Liver (tissue), 9 donors: ENCODE data around the gene PPP1R1B. TPM values are rescaled to one million over a fixed set of nuclear protein-coding genes. Genes with fewer than 3 reads are reported as not detected.

Experiments
- DNase-seq: peaks from one replicate; pipeline ENCODE4 v3.0.0-alpha.2; 2017; ENCODE audit warnings: low spot score
- H3K27ac ChIP-seq, 2 donors: one replicate each; pipeline ENCODE4 v1.7.0; 2013; ENCODE audit warnings: inconsistent platforms in 2 of 2, low read length in 2 of 2, control low read depth in 1 of 2, low read depth in 1 of 2, mild to moderate bottlenecking in 1 of 2
- H3K27me3 ChIP-seq, 4 donors: one replicate each; pipeline versions ENCODE4 v1.6.1 to v1.7.0; 2013; ENCODE audit warnings: low read length in 3 of 4, inconsistent platforms in 1 of 4, mild to moderate bottlenecking in 1 of 4, moderate library complexity in 1 of 4; ENCODE audit not compliant: control insufficient read depth in 4 of 4, insufficient read depth in 4 of 4
- H3K36me3 ChIP-seq, 4 donors: one replicate each; pipeline versions ENCODE4 v1.6.1 to v1.7.0; 2013; ENCODE audit warnings: low read length in 3 of 4, mild to moderate bottlenecking in 3 of 4, low read depth in 1 of 4, moderate library complexity in 1 of 4; ENCODE audit not compliant: control insufficient read depth in 4 of 4, insufficient read depth in 3 of 4
- H3K4me1 ChIP-seq, 4 donors: one replicate each; pipeline versions ENCODE4 v1.6.1 to v1.7.0; 2013; ENCODE audit warnings: low read length in 3 of 4, mild to moderate bottlenecking in 3 of 4, moderate library complexity in 1 of 4; ENCODE audit not compliant: control insufficient read depth in 4 of 4, insufficient read depth in 4 of 4
- H3K4me3 ChIP-seq, 3 donors: one replicate each; pipeline versions ENCODE4 v1.6.1 to v1.7.0; 2013; ENCODE audit warnings: low read length in 3 of 3, control low read depth in 1 of 3, low read depth in 1 of 3, mild to moderate bottlenecking in 1 of 3
- H3K9ac ChIP-seq, 2 donors: one replicate each; pipeline ENCODE4 v1.7.0; 2013; ENCODE audit warnings: low read length in 2 of 2, mild to moderate bottlenecking in 2 of 2, moderate library complexity in 2 of 2, control low read depth in 1 of 2, low read depth in 1 of 2
- H3K9me3 ChIP-seq, 4 donors: one replicate each; pipeline versions ENCODE4 v1.6.1 to v1.7.0; 2013; ENCODE audit warnings: low read length in 3 of 4; ENCODE audit not compliant: control insufficient read depth in 4 of 4
- CTCF ChIP-seq: fragments of 150-350 bp; IDR thresholded peaks from 2 replicates; pipeline ENCODE4 v1.5.1; 2017; ENCODE audit warnings: improper control_type of control experiment, low read depth, low read length; ENCODE audit not compliant: missing input control
- FOXA1 ChIP-seq: IDR thresholded peaks from 2 replicates; pipeline ENCODE4 v1.6.1; 2016; ENCODE audit warnings: antibody characterized with exemption
- FOXA2 ChIP-seq: IDR thresholded peaks from 2 replicates; pipeline ENCODE4 v1.6.1; 2016; ENCODE audit warnings: antibody characterized with exemption
- GABPA ChIP-seq, 2 donors: IDR thresholded peaks in 1 of 2; conservative IDR thresholded peaks in 1 of 2; 2 replicates each; pipeline ENCODE4 v1.6.1; 2016; ENCODE audit warnings: antibody characterized with exemption in 2 of 2, mild to moderate bottlenecking in 1 of 2, moderate library complexity in 1 of 2
- HNF4A ChIP-seq, 2 donors: conservative IDR thresholded peaks; 2 replicates each; pipeline ENCODE4 v1.6.1; 2016; ENCODE audit warnings: antibody characterized with exemption in 2 of 2, mild to moderate bottlenecking in 2 of 2
- HNF4G ChIP-seq: IDR thresholded peaks from 2 replicates; pipeline ENCODE4 v1.6.1; 2016; ENCODE audit warnings: antibody characterized with exemption
- JUND ChIP-seq, 2 donors: IDR thresholded peaks; 2 replicates each; pipeline ENCODE4 v1.6.1; 2016; ENCODE audit warnings: antibody characterized with exemption in 2 of 2
- MAX ChIP-seq: IDR thresholded peaks from 2 replicates; pipeline ENCODE4 v1.6.1; 2016; ENCODE audit warnings: antibody characterized with exemption
- NR2F2 ChIP-seq: IDR thresholded peaks from 2 replicates; pipeline ENCODE4 v1.6.1; 2016; ENCODE audit warnings: antibody characterized with exemption
- RAD21 ChIP-seq, 2 donors: IDR thresholded peaks; 2 replicates each; pipeline ENCODE4 v1.6.1; 2016; ENCODE audit warnings: antibody characterized with exemption in 2 of 2, mild to moderate bottlenecking in 2 of 2
- REST ChIP-seq: IDR thresholded peaks from 2 replicates; pipeline ENCODE4 v1.6.1; 2016; ENCODE audit warnings: antibody characterized with exemption, mild to moderate bottlenecking
- SP1 ChIP-seq: IDR thresholded peaks from 2 replicates; pipeline ENCODE4 v1.6.1; 2018; ENCODE audit warnings: antibody characterized with exemption, mild to moderate bottlenecking
- TAF1 ChIP-seq: conservative IDR thresholded peaks from 2 replicates; pipeline ENCODE4 v1.6.1; 2016; ENCODE audit warnings: antibody characterized with exemption, mild to moderate bottlenecking
- YY1 ChIP-seq: IDR thresholded peaks from 2 replicates; pipeline ENCODE4 v1.6.1; 2016; ENCODE audit warnings: antibody characterized with exemption, mild to moderate bottlenecking
- WGBS: extraction: QIAGEN DNeasy Blood & Tissue Kit; methylation state at CpG from one replicate; pipeline ENCODE4 v1.1.7; 2013; 5-methylcytosine and 5-hydroxymethylcytosine counted together
- polyA plus RNA-seq, 2 donors: library from polyadenylated mRNA; stranded (reverse) in 1 of 2; unstranded in 1 of 2; fragments of 200-250 nt in 1 of 2; fragments of >200 nt in 1 of 2; fragmentation: Nextera tagmentation in 1 of 2; extraction: Ambion mirVana in 1 of 2; gene quantifications; one replicate each; pipeline versions ENCODE4 v1.2.1 to v1.2.3, GENCODE V29; 2013 to 2015
- total RNA-seq, 2 donors: library from RNA; depleted of rRNA; stranded (reverse); fragments of >200 nt; gene quantifications; one replicate each; pipeline ENCODE4 v1.2.3, GENCODE V29; 2014
- donor health status: healthy.
- donor health status: healthy.
- donor health status: healthy.
- donor health status: healthy.
- donor health status: healthy.

PPP1R1B gene
- total and polyA plus RNA-seq, 4 donors = 0.14 TPM; not detected in 3

GRCh38 chr17:39674179-39674578 is 47.4 kb downstream of the PPP1R1B start:
- TF ChIP-seq TAF1 (no peak), NR2F2 (no peak), FOXA2 (no peak), CTCF (no peak), RAD21 (IDR thresholded peaks at IDR 0.05) (no peak)
- no peaks in the 10 kb centered on the region for H3K27me3 ChIP-seq
- WGBS = 89% methylated on average over 5 of the region's 5 CpGs
- DNase-seq = no peak
- no peak overlapping the region for H3K9ac ChIP-seq
- H3K9me3 ChIP-seq = no peaks in the 10 kb centered on the region
- no peaks in the 10 kb centered on the region for H3K36me3 ChIP-seq
- H3K27ac ChIP-seq = no peak overlapping the region
- H3K4me1 ChIP-seq = peaks cover 0 to 10% (median under 1%) of the 10 kb centered on the region in 4 donors
- no peak overlapping the region for H3K4me3 ChIP-seq

GRCh38 chr17:39674702-39675389 is 48.1 kb downstream of the PPP1R1B start:
- no peak overlapping the region for H3K9ac ChIP-seq
- TF ChIP-seq YY1 (no peak), RAD21 (IDR thresholded peaks at IDR 0.05) (no peak), JUND (IDR thresholded peaks at IDR 0.05) (no peak), HNF4G (no peak), HNF4A (conservative IDR thresholded peaks at IDR 0.05) (no peak), FOXA1 (no peak), REST (no peak), MAX (no peak), SP1 (no peak), GABPA (IDR thresholded peaks at IDR 0.05 in 1 of 2, conservative IDR thresholded peaks at IDR 0.05 in 1 of 2) (no peak), TAF1 (no peak), NR2F2 (no peak)
- H3K27me3 ChIP-seq = no peaks in the 10 kb centered on the region
- H3K27ac ChIP-seq = no peak overlapping the region
- 63% methylated on average over 11 of the region's 11 CpGs for WGBS
- no peak overlapping the region for H3K4me3 ChIP-seq
- no peak for DNase-seq
- H3K36me3 ChIP-seq = no peaks in the 10 kb centered on the region
- peaks cover 0 to 11% (median under 1%) of the 10 kb centered on the region in 4 donors for H3K4me1 ChIP-seq
- H3K9me3 ChIP-seq = no peaks in the 10 kb centered on the region
